ENCODE results near the gene C14orf93. TPM values are rescaled to one million over a fixed set of nuclear protein-coding genes. Genes with fewer than 3 reads are reported as not detected.

C14orf93 gene
- total RNA-seq, 1 donor from 2014 or later: 9.9 TPM

- Histone ChIP-seq H3K4me1 (ENCODE audit: control insufficient read depth in 3 of 3, insufficient read depth in 3 of 3, low read length in 3 of 3) (peaks cover 0 to 9% (median 3%) of the 10 kb centered on the region in 3 donors), H3K27me3 (ENCODE audit: control insufficient read depth in 3 of 3, insufficient read depth in 3 of 3, low read length in 3 of 3) (no peaks in the 10 kb centered on the region), H3K9me3 (ENCODE audit: control insufficient read depth in 3 of 3, low read length in 3 of 3) (no peaks in the 10 kb centered on the region), H3K36me3 (ENCODE audit: control insufficient read depth in 3 of 3, insufficient read depth in 3 of 3, low read length in 3 of 3) (no peaks in the 10 kb centered on the region), H3K4me3 (ENCODE audit: low read length in 3 of 3) (no peak overlapping the region), H3K9ac (ENCODE audit: low read depth in 1 of 3, low read length in 3 of 3) (no peak overlapping the region), H3K27ac (ENCODE audit: low read depth, low read length) (no peak overlapping the region)
Observed at GRCh38 chr14:23045419-23046357, 35.7 kb upstream of the C14orf93 start.

- no peak overlapping the region for H3K27ac ChIP-seq (ENCODE audit: low read depth, low read length)
- H3K9me3 ChIP-seq (ENCODE audit: control insufficient read depth in 3 of 3, low read length in 3 of 3): no peaks in the 10 kb centered on the region
- H3K27me3 ChIP-seq (ENCODE audit: control insufficient read depth in 3 of 3, insufficient read depth in 3 of 3, low read length in 3 of 3): no peaks in the 10 kb centered on the region
- no peak overlapping the region for H3K9ac ChIP-seq (ENCODE audit: low read depth in 1 of 3, low read length in 3 of 3)
- H3K36me3 ChIP-seq (ENCODE audit: control insufficient read depth in 3 of 3, insufficient read depth in 3 of 3, low read length in 3 of 3): no peaks in the 10 kb centered on the region
- H3K4me3 ChIP-seq (ENCODE audit: low read length in 3 of 3): no peak overlapping the region
- H3K4me1 ChIP-seq (ENCODE audit: control insufficient read depth in 3 of 3, insufficient read depth in 3 of 3, low read length in 3 of 3): peaks cover 0 to 9% (median 3%) of the 10 kb centered on the region in 3 donors
Observed at GRCh38 chr14:23044840-23045239, 34.9 kb upstream of the C14orf93 start.

- Histone ChIP-seq H3K4me1 (ENCODE audit: control insufficient read depth in 3 of 3, insufficient read depth in 3 of 3, low read length in 3 of 3) (peaks cover 0 to 9% (median 3%) of the 10 kb centered on the region in 3 donors), H3K9ac (ENCODE audit: low read depth in 1 of 3, low read length in 3 of 3) (peak overlapping the region in 1 of 3 donors; percentile 33)
Observed at GRCh38 chr14:23043754-23044153, 33.8 kb upstream of the C14orf93 start.

GRCh38 chr14:23043145-23043544 lies 33.2 kb upstream of the C14orf93 start:
- Histone ChIP-seq H3K27me3 (ENCODE audit: control insufficient read depth in 3 of 3, insufficient read depth in 3 of 3, low read length in 3 of 3) (no peaks in the 10 kb centered on the region), H3K9me3 (ENCODE audit: control insufficient read depth in 3 of 3, low read length in 3 of 3) (no peaks in the 10 kb centered on the region), H3K36me3 (ENCODE audit: control insufficient read depth in 3 of 3, insufficient read depth in 3 of 3, low read length in 3 of 3) (no peaks in the 10 kb centered on the region), H3K4me3 (ENCODE audit: low read length in 3 of 3) (no peak overlapping the region), H3K4me1 (ENCODE audit: control insufficient read depth in 3 of 3, insufficient read depth in 3 of 3, low read length in 3 of 3) (peaks cover 0 to 9% (median 3%) of the 10 kb centered on the region in 3 donors), H3K27ac (ENCODE audit: low read depth, low read length) (no peak overlapping the region), H3K9ac (ENCODE audit: low read depth in 1 of 3, low read length in 3 of 3) (no peak overlapping the region)

More at GRCh38 chr14:23043754-23044153, 33.8 kb upstream of the C14orf93 start:
- Histone ChIP-seq H3K27me3 (ENCODE audit: control insufficient read depth in 3 of 3, insufficient read depth in 3 of 3, low read length in 3 of 3) (no peaks in the 10 kb centered on the region), H3K27ac (ENCODE audit: low read depth, low read length) (no peak overlapping the region), H3K36me3 (ENCODE audit: control insufficient read depth in 3 of 3, insufficient read depth in 3 of 3, low read length in 3 of 3) (no peaks in the 10 kb centered on the region), H3K4me3 (ENCODE audit: low read length in 3 of 3) (no peak overlapping the region), H3K9me3 (ENCODE audit: control insufficient read depth in 3 of 3, low read length in 3 of 3) (no peaks in the 10 kb centered on the region)

GRCh38 chr14:23042162-23042965 lies 32.4 kb upstream of the C14orf93 start, which contains the start of gene PSMB11:
TSS of gene PSMB11 (plus strand) at chr14:23042212. CDS start at chr14:23042226, 14 bp downstream.
- Histone ChIP-seq H3K27me3 (ENCODE audit: control insufficient read depth in 3 of 3, insufficient read depth in 3 of 3, low read length in 3 of 3) (no peaks in the 10 kb centered on the region), H3K9ac (ENCODE audit: low read depth in 1 of 3, low read length in 3 of 3) (no peak within 1 kb of the TSS), H3K9me3 (ENCODE audit: control insufficient read depth in 3 of 3, low read length in 3 of 3) (no peaks in the 10 kb centered on the region), H3K36me3 (ENCODE audit: control insufficient read depth in 3 of 3, insufficient read depth in 3 of 3, low read length in 3 of 3) (no peaks in the 10 kb centered on the region), H3K27ac (ENCODE audit: low read depth, low read length) (no peak within 1 kb of the TSS), H3K4me1 (ENCODE audit: control insufficient read depth in 3 of 3, insufficient read depth in 3 of 3, low read length in 3 of 3) (peaks cover 0 to 9% (median 3%) of the 10 kb centered on the region in 3 donors), H3K4me3 (ENCODE audit: low read length in 3 of 3) (no peak within 1 kb of the TSS)

- no peaks in the 10 kb centered on the region for H3K36me3 ChIP-seq (ENCODE audit: control insufficient read depth in 3 of 3, insufficient read depth in 3 of 3, low read length in 3 of 3)
- H3K4me1 ChIP-seq (ENCODE audit: control insufficient read depth in 3 of 3, insufficient read depth in 3 of 3, low read length in 3 of 3): peaks cover 0 to 9% (median 3%) of the 10 kb centered on the region in 3 donors
- H3K27me3 ChIP-seq (ENCODE audit: control insufficient read depth in 3 of 3, insufficient read depth in 3 of 3, low read length in 3 of 3): no peaks in the 10 kb centered on the region
- no peaks in the 10 kb centered on the region for H3K9me3 ChIP-seq (ENCODE audit: control insufficient read depth in 3 of 3, low read length in 3 of 3)
- no peak overlapping the region for H3K9ac ChIP-seq (ENCODE audit: low read depth in 1 of 3, low read length in 3 of 3)
- no peak overlapping the region for H3K27ac ChIP-seq (ENCODE audit: low read depth, low read length)
- H3K4me3 ChIP-seq (ENCODE audit: low read length in 3 of 3): no peak overlapping the region
Observed at GRCh38 chr14:23041729-23042128, 31.8 kb upstream of the C14orf93 start.

GRCh38 chr14:23040100-23040499 lies 30.2 kb upstream of the C14orf93 start:
- Histone ChIP-seq H3K4me1 (ENCODE audit: control insufficient read depth in 3 of 3, insufficient read depth in 3 of 3, low read length in 3 of 3) (peaks cover 0 to 5% (median 3%) of the 10 kb centered on the region in 3 donors), H3K36me3 (ENCODE audit: control insufficient read depth in 3 of 3, insufficient read depth in 3 of 3, low read length in 3 of 3) (no peaks in the 10 kb centered on the region), H3K4me3 (ENCODE audit: low read length in 3 of 3) (no peak overlapping the region), H3K9me3 (ENCODE audit: control insufficient read depth in 3 of 3, low read length in 3 of 3) (no peaks in the 10 kb centered on the region), H3K27me3 (ENCODE audit: control insufficient read depth in 3 of 3, insufficient read depth in 3 of 3, low read length in 3 of 3) (no peaks in the 10 kb centered on the region), H3K9ac (ENCODE audit: low read depth in 1 of 3, low read length in 3 of 3) (no peak overlapping the region), H3K27ac (ENCODE audit: low read depth, low read length) (no peak overlapping the region)

GRCh38 chr14:23035303-23036144 lies 25.6 kb upstream of the C14orf93 start:
- Histone ChIP-seq H3K9ac (ENCODE audit: low read depth in 1 of 3, low read length in 3 of 3) (peak overlapping the region; percentile 98 to 99 (median 99)), H3K36me3 (ENCODE audit: control insufficient read depth in 3 of 3, insufficient read depth in 3 of 3, low read length in 3 of 3) (peaks cover 15 to 18% (median 15%) of the 10 kb centered on the region in 3 donors), H3K4me3 (ENCODE audit: low read length in 3 of 3) (peak overlapping the region; percentile 89 to 97 (median 97))

More at GRCh38 chr14:23035303-23036144, 25.6 kb upstream of the C14orf93 start:
- Histone ChIP-seq H3K27me3 (ENCODE audit: control insufficient read depth in 3 of 3, insufficient read depth in 3 of 3, low read length in 3 of 3) (no peaks in the 10 kb centered on the region), H3K4me1 (ENCODE audit: control insufficient read depth in 3 of 3, insufficient read depth in 3 of 3, low read length in 3 of 3) (peaks cover 10 to 21% (median 17%) of the 10 kb centered on the region in 3 donors), H3K27ac (ENCODE audit: low read depth, low read length) (peak overlapping the region; percentile 98), H3K9me3 (ENCODE audit: control insufficient read depth in 3 of 3, low read length in 3 of 3) (no peaks in the 10 kb centered on the region)
